ES-I3 (cell line): Measurements from ENCODE around the gene CLSTN2.

Experiments used
- H3K36me3 ChIP-seq: 2 replicates; pipeline ENCODE4 v1.6.1; 2013; ENCODE audit warnings: mild to moderate bottlenecking, low read length, control low read depth, moderate library complexity; ENCODE audit not compliant: insufficient read depth
- H3K4me1 ChIP-seq: 2 replicates; pipeline ENCODE4 v1.6.1; 2013; ENCODE audit warnings: mild to moderate bottlenecking, control low read depth, low read length; ENCODE audit not compliant: insufficient read depth
- H3K9ac ChIP-seq: 2 replicates; pipeline ENCODE4 v1.6.1; 2013; ENCODE audit warnings: low read depth, mild to moderate bottlenecking, low read length, moderate library complexity
- H3K9me3 ChIP-seq: 2 replicates; pipeline ENCODE4 v1.6.1; 2013; ENCODE audit warnings: mild to moderate bottlenecking, low read length, moderate library complexity; ENCODE audit not compliant: control insufficient read depth, insufficient read depth

The CLSTN2 gene

DNA sequence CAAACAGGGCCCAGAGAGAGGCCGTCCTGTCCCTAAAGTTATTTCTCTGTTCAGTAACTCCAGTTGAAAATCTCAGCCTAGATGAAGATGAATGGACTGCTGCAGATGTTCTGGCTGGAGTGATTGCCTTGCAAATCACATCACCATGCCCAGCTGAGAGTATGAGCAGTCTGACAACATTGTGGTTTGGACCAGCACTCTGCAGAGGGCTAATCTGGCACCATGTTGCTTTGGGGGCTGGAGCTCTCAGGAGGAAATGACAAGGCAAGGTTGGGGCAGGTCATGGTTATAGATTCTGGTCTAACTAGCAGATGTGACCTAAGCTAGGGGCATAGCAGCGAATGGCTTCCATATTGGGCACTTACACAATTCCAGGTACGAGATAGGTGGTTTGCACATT lies 314.2 kb downstream of the CLSTN2 start:
- Histone ChIP-seq H3K9me3 (no peaks in the 10 kb centered on the region), H3K36me3 (no peaks in the 10 kb centered on the region), H3K4me1 (peaks cover 27% of the 10 kb centered on the region), H3K9ac (no peak overlapping the region)

GRCh38 chr3:140250010-140250855 lies 315.2 kb downstream of the CLSTN2 start:
- Histone ChIP-seq H3K4me1 (peaks cover 27% of the 10 kb centered on the region), H3K9me3 (no peaks in the 10 kb centered on the region), H3K9ac (no peak overlapping the region), H3K36me3 (no peaks in the 10 kb centered on the region)

DNA sequence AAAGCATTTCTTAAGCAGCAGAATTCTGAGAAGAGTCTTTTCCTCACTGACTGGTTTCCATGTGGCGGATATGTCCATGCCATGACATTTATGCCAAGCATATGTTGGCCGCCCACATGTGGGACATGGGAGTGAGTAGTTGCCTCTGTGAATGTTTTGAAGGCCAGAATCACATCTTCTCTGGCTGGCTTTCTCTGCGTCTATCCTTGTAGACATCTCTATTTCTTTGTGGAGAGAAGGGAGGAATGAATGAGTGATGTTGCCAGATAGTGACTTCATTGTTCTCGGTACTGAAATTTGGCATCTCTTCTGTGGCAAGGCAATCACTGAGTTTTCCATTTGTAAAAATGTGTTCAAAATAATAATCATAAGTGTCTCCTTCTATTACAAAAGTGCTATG lies 316.0 kb downstream of the CLSTN2 start:
- H3K36me3 ChIP-seq = no peaks in the 10 kb centered on the region
- H3K4me1 ChIP-seq = peaks cover 27% of the 10 kb centered on the region

DNA sequence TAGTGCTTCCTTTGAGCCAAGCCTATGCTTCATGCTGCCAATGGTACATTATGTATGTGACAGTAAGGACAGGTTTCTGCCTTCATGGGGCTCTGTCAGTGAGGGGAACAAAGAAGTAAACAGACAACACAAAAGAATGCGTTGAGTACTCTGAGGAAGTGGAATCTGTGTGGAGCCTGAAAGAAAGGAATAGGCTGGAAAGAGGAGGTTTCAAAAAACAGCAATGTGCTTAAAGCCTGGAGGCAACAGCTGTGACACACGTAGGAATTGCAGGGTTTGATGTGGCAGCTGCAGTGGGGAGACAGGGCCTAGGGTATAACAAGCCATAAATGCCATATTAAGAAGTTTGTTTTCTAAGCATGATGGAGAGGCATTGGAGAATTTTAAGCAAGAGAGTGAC lies 316.7 kb downstream of the CLSTN2 start:
- Histone ChIP-seq H3K9me3 (no peaks in the 10 kb centered on the region), H3K36me3 (no peaks in the 10 kb centered on the region), H3K4me1 (peaks cover 22% of the 10 kb centered on the region), H3K9ac (no peak overlapping the region)

More for the DNA sequence above, 316.0 kb downstream of the CLSTN2 start:
- Histone ChIP-seq H3K9me3 (no peaks in the 10 kb centered on the region), H3K9ac (no peak overlapping the region)

- no peaks in the 10 kb centered on the region for H3K36me3 ChIP-seq
- no peak overlapping the region for H3K9ac ChIP-seq
- peaks cover 22% of the 10 kb centered on the region for H3K4me1 ChIP-seq
- no peaks in the 10 kb centered on the region for H3K9me3 ChIP-seq
Observed at GRCh38 chr3:140252812-140253656, 318.0 kb downstream of the CLSTN2 start.

- peaks cover 3% of the 10 kb centered on the region; the same call in 1 of the 2 replicates for H3K4me1 ChIP-seq
- no peak overlapping the region for H3K9ac ChIP-seq
- no peaks in the 10 kb centered on the region for H3K9me3 ChIP-seq
- H3K36me3 ChIP-seq = no peaks in the 10 kb centered on the region
Observed at GRCh38 chr3:140258222-140258724, 323.3 kb downstream of the CLSTN2 start.

- Histone ChIP-seq H3K4me1 (no peaks in the 10 kb centered on the region), H3K9me3 (no peaks in the 10 kb centered on the region), H3K9ac (no peak overlapping the region), H3K36me3 (no peaks in the 10 kb centered on the region)
Observed at GRCh38 chr3:140265302-140265701, 330.3 kb downstream of the CLSTN2 start.

- H3K36me3 ChIP-seq = no peaks in the 10 kb centered on the region
- no peaks in the 10 kb centered on the region for H3K4me1 ChIP-seq
- no peak overlapping the region for H3K9ac ChIP-seq
- H3K9me3 ChIP-seq = no peaks in the 10 kb centered on the region
Observed at GRCh38 chr3:140268103-140268502, 333.1 kb downstream of the CLSTN2 start.

DNA sequence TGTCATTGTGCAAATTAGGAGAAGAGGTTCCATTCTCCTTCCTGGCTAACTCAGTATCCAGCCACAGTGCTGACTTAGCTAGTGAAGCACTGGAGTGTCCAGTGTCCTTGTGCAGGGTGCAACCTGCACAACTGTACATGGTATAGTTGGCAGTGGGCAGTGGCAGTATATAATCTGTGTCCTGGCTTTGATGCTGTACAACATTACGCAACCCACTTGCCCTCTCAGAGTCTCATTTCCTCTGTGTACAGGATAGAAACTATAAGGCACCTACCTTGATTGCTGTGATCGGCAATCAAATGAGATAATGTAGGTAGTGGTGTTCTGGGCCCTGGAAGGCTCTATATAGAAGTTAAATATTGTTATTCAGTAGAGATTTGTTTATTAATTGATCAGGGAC lies 333.6 kb downstream of the CLSTN2 start:
- Histone ChIP-seq H3K4me1 (no peaks in the 10 kb centered on the region), H3K36me3 (no peaks in the 10 kb centered on the region), H3K9ac (no peak overlapping the region), H3K9me3 (no peaks in the 10 kb centered on the region)

DNA sequence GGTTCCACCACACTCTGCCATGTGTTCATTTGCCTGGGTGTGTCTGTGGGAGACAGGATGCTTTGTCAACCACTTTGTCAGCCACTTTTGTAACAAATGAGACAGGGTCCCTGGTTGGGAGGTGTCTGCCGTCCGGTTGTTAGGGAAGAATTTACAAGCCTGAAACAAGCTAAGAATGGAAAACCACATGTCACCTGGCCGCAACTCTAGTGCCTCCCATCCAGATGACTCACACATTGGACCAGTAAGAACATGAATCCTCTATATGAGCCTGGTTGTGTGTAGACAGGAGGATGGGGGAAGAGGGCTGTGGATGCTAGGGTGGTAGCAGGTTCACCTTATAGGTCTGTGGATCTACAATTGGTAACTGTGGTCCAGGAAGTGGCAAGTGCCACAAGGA lies 335.3 kb downstream of the CLSTN2 start:
- no peaks in the 10 kb centered on the region for H3K36me3 ChIP-seq
- no peaks in the 10 kb centered on the region for H3K9me3 ChIP-seq
- no peak overlapping the region for H3K9ac ChIP-seq
- H3K4me1 ChIP-seq = no peaks in the 10 kb centered on the region

DNA sequence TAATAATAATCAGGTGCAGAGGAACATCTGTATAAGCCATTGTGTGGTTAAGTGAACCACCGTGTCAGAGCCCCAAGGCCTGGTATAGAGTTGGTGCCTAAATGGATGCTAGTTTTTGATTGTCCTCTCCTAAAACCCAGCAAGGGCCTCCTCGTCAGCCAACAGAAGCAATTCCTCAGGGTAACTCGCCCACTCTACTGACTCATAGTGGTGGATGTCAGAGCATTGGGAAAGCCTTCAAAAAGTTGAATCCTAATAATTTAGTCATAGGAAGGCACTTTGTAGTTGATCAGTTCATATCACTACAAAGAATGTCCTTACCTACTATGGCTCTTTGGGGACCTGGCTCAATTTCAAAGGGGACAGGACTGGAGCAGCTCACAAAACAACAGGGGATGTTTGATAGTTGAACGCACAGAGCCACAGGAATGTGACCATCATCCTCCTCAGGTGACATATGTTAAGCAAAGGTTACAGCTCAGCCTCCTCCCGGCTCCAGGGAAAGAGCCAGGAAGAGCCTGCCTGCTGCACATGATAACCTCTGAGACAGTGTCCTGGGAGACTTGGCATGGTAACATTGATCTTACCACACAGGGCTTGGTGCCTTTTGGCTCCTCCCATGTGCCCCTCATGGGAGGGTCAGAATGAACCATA lies 338.7 kb downstream of the CLSTN2 start:
- H3K9me3 ChIP-seq = no peaks in the 10 kb centered on the region
- no peaks in the 10 kb centered on the region for H3K36me3 ChIP-seq
- H3K9ac ChIP-seq = no peak overlapping the region
- no peaks in the 10 kb centered on the region for H3K4me1 ChIP-seq

DNA sequence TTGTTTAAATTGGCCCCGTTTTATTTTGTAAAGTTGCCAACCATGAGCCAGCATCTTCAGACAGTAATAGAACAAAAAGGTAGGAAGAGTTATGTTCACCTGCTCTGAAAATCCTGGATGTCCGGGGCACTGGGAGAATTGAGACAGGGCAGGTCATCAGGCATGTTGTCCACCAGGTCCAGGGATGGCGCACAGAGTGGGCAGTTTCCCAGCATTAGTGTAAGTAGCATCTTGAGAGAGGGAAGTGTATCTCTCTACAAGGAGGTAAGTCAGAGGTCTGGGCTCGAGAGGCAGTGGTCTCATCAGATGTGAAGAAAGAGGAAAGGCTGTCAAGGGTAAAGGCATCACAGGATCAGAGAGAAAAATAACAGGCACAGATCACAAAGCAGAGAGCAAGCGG lies 339.4 kb downstream of the CLSTN2 start:
- no peaks in the 10 kb centered on the region for H3K9me3 ChIP-seq
- H3K4me1 ChIP-seq = no peaks in the 10 kb centered on the region
- H3K36me3 ChIP-seq = no peaks in the 10 kb centered on the region
- no peak overlapping the region for H3K9ac ChIP-seq

- Histone ChIP-seq H3K9ac (no peak overlapping the region), H3K9me3 (no peaks in the 10 kb centered on the region), H3K4me1 (no peaks in the 10 kb centered on the region), H3K36me3 (no peaks in the 10 kb centered on the region)
Observed at GRCh38 chr3:140276703-140277102, 341.7 kb downstream of the CLSTN2 start.

DNA sequence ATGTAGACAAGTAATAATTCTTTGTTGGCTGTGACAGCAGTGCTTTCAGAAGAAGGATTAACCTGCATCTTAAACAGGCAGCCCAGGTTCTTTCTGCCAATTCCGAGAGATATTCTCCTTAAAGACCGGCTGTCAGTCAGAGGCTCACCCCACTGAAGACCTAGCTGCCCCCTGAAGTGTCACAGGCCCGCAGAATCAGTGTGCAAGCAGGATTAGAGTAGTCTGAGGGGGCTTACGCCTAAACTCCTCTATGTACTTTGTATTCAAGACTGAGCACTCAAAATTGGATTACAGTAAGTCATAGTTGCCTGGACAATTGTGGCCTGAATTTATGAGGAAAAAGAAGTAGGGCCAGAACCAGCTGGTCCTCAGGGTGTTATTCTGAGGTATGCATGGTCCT lies 342.9 kb downstream of the CLSTN2 start:
- no peak overlapping the region for H3K9ac ChIP-seq
- no peaks in the 10 kb centered on the region for H3K9me3 ChIP-seq
- H3K36me3 ChIP-seq = no peaks in the 10 kb centered on the region
- H3K4me1 ChIP-seq = no peaks in the 10 kb centered on the region
